ENCODE results near the gene C1QTNF8. TPM values are rescaled to one million over a fixed set of nuclear protein-coding genes. Genes with fewer than 3 reads are reported as not detected.

The C1QTNF8 gene
- total RNA-seq, 1 donor from 2014 or later = not detected

DNA sequence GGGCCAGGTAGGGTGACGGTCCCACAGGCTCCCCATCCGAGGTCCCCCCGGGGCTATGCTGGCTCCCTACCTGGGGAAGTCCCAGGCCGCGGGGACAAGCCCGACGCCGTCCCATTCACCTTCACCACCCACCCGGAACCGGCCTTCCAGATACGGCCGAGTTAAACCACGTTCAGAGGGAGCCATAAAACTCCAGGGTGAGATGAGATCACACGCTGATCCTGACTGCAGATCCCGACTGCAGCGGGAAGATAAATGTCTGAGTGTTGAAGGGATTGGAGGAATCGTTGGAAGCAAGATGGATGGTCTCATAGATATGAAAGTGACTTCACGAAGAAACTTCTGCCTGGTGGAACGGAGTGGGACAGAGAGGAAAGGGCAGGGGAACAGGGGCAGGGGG lies 13.6 kb upstream of the C1QTNF8 start:
- DNase-seq (ENCODE audit: low spot score) = peak; percentile 19

DNA sequence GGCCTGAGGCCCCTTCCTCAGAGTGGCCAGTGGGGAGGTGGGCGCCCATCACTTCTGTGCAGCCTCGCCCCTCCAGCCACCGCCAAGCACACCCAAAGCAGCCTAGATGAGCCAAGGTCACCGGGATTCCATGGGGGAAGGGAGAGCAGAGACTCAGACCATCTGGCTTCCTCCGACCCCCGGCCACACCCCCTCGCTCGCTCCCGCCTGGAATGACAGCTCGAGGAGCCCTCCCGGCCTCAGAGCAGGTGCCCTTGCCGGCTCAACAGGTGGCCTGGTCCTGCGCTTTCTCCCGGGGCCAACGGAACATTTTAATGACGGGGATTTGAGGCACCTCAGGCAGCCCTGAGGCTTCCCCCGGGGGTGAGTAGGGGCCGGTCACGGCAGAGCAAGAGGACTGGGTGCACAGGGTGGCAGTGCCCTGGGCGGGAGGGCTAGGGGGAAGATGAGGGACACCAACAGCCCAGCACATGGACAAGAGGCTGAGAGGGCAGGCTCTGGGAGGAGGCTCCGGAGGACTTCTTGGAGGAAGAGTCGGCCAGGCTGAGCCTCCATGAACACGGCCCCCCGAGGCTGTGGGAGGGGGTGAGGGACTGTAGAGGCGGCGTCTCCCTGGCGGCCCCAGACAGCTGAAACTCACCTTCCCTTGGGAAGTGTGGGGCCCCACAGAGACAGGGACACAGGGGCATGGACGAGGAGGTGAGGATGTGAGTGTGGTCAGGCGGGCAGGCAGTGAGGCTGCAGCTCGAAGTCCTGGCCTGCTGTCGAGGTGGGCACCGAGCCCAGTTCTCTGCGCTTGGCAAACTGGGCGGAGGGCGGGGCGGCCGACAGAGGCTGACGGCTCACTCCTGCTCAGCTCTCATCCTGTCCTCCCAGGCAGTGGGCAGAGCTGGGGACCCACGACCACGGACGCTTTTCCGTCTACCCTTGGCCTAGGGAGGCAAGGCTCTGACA lies 12.5 kb upstream of the C1QTNF8 start:
- no peak for DNase-seq (ENCODE audit: low spot score)

DNA sequence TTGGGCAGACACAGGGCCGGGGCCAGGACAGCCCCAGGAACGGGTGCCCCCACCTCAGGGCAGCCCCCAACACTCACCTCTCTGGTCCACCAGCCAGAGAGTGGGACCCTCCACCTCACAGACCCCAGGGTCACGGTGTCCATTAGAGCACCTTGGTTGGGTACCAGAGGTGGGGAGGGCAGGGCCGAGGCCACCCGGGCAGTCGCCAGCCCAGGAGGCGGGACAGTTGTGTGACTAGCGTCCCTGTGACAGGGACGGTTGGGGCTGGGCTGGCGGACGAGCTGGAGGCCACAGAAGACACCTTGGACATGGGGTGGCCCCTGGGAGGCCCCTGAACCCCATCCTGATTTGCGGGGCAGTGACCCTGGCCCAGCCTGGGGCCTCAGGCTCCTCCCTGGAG lies 11.7 kb upstream of the C1QTNF8 start:
- DNase-seq (ENCODE audit: low spot score) = no peak

DNA sequence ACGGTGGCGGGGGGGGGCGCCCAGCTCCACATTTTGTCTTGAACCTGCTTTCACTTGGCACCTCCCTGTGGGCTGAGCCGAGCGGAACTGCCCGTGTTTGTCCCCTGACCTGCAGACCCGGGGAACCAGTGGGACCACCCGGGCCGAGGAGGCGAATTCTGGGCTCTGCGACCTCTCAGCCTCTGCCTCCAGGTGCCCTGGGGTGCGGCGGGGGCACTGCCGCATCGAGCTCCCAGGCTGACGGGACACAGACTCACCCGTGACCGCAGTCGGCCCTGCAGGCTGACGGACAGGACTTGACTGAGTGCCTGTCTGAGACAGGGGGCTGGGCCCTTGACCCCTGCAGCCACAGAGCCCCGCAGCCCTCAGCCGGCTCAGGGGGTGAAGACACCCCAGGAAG lies 11.1 kb upstream of the C1QTNF8 start:
- DNase-seq (ENCODE audit: low spot score) = no peak

DNA sequence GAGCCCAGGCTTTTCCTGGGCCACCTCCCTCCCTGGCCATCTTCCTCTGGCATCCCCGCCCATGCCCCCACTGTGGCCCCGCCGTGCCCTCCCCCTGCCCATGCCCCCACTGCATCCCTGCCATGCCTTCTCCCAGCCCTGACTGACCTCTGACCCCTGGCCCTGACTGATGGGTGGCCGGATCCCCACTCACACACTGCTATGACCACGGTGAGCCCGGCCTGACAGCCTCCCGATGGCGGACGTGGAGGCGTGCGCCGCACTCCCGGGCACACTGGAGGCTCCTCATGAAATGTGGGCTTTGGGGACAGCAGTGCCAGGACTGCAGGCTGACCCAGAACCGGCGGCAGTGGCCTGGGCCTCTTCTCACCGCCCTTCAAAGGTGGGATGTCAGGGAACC lies 10.6 kb upstream of the C1QTNF8 start:
- no peak for DNase-seq (ENCODE audit: low spot score)

DNA sequence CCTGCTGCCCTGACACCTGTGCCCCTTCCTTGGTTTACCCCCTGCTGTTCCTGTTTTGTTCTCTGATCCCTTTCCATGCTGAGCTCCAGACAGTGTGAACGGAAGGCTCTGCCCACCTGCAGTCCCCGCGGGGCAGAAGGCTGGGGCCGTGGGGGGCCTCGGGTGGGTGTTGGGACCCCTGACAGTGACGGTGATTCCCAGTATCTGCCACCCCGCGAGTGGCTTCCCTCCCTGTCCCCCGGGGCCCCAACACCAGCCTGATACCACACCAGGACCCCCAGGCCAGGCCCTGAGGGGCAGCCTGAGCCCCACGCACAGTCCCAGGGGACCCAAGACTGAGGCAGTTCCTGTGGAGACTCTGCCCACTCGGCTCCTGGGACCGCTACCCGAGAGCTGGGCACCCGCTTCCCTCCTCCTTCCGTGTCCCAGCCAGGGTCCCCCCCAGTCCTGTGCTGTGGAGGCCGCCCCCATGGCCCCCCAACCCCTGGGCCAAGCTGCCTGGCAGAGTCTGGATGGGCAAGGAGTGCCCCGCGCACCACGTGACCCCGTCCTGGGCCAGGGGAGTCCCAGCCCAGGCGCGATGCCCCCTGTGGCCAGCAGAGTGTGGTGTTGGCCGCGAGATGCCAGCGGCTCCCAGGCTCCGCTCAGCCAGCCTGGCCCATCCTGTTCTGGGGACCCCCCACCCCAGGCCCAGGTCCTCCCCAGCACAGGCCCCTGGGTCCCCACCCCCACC lies 10.0 kb upstream of the C1QTNF8 start:
- peak; percentile 49 for DNase-seq (ENCODE audit: low spot score)

DNA sequence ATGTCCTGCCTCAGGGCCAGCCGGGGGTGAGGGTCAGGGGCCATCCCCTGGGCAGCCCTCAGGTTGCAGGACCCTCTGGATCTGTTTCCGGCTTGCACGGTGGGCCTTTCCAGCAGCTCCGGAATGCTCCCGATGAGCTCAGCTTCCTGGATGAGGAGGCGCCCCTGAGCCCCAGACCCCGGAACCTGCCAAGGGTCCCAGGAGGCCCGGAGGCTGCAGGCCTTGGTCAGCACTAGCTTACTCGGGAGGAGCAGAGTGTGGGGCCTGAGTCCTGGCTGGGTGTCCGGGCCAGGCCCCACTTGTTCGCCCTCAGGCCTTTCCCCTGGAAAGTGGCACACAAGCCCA lies 7.6 kb upstream of the C1QTNF8 start:
- no peak for DNase-seq (ENCODE audit: low spot score)

DNA sequence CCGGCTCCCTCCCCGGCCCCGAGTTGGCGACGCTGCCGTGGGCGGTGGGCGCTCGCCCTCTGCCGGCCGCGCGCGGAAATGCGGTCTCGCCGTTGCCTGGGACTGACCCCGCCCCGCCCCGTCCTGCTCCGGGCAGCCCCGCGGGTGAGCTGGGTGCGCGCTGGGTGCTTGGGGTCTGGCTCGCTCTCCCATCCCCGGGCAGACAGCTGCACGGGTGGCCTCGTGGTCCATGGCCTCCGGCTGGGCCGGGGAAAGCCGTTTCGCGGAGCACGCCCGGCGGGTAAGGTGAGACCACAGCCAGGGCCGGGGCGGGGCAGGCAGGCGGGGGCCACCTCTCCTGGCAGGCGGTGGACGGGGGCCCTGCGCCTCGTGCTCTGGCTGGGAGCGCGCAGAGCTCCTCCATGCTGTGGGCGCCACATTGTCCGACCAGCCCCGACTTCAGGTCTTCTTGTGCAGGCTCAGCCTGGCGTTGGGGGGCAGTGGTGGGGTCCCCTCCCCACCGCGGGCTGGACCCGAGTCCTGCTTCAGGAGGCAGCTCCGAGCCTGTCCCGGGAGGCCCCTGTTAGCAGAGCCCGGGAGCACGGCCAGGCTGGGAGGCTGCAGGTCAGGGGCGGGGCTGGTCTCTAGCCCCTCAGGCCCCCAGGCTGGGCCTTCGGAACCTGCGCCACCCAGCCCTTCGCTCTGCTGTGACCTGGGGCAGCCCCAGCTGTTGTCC lies 7.0 kb upstream of the C1QTNF8 start:
- DNase-seq (ENCODE audit: low spot score) = peak; percentile 16

DNA sequence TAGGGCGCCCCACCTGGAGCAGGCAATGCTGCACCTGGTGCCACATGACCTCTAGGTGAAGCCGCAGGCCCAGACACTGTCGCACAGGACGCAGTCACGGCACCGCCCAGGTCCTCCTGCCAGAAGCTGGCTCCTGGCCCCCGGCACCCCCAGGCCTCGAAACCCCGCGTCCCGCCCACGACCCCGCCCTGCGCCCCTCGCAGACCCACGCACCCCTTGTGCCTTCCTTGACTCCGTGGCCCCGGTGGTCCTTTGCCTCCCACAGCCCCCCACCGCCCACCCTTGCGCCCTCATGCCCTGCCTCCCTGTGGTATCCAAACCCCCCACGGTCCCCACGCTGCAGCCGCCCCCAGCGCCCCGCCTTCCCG lies 6.3 kb upstream of the C1QTNF8 start:
- no peak for DNase-seq (ENCODE audit: low spot score)

DNA sequence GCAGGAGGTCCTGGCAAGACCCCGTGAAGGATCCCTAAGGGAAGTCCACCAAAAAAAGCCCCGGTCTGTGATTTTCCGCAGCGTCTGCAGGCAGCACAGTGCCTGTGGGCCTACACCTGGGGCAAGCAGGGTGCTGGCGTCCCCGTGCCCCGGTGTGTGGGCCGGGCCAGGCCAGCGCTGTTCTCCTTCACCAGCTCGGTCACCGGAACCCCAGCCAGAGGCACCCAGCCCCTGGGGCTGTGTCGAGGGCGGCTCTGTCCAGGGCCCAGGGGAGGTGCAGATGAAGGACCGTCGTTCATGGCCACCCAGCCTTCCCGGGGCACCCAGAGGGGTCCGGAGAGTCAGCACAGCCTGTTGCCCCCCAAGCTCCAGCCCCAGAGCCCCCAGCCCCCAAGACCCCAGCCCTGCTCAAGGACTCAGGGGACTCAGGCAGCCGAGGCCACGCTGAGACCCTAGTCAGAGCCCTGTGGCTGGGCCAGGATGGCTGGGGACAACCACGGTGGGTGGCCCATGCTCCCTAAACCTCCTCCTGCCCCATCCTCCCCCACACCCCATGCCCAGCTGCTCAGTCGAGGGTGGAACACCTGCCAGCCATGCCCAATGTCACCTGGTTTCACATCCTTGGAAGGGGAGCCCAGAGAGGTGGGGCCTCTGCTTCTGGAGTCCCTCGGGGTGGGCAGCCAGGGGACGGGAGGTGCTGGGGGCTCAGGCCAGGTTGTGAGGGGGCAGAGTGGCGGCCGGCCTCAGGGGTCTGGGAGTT lies 5.7 kb upstream of the C1QTNF8 start:
- DNase-seq (ENCODE audit: low spot score) = no peak

DNA sequence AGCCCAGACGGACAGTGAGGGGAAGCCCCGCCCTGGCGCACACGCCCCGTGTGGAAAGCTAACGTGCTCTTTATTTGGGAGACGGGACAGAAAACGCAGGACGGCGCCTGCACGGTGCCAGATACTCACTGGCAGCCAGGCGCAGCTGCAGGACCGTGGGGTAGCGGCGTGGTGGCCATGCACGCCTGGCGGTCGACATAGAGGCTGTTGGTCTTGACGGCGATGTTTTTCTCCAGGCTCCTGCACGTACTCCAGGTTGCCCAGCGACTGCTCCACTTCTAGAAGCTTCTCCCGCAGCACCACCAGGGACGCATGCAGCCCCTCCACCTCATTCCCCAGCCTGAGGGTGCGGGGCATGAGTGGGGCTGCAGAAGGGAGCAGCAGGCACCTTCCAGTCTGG lies 5.1 kb upstream of the C1QTNF8 start:
- no peak for DNase-seq (ENCODE audit: low spot score)

DNA sequence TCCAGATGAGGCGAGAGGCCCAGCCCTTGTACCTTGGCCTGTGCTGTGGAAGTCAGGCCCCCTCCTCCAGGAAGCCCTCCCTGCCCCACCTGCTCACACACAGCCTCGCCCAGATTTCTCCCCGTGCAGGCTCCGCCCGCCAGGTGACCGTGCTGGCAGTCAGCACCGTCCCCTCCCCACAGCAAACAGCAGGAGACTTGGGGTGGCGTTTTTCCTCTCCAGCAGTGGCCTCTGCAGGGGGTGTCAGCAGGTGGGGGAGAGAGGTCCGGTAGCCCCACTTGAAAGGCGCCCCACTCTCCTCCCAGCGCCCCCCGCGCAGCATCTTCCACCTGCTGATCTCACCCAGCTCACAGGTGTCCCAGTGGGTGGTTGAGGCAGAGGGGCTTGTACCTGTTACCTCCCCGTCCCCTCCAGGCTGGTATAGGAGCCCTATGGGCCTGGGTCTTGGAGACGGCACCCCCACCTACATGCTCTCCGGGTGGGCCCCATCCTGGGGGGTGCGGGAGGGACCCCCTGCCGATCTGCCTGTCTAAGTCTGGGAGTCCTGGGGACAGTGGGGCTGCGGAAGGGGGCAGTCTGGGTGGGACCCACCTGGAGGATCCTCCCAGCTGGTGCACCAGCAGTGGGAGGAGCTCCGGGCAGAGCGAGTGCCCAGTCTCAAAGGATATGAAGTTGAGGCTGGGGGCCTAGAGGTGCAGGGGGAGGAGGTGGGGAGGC lies 4.2 kb upstream of the C1QTNF8 start:
- no peak for DNase-seq (ENCODE audit: low spot score)

DNA sequence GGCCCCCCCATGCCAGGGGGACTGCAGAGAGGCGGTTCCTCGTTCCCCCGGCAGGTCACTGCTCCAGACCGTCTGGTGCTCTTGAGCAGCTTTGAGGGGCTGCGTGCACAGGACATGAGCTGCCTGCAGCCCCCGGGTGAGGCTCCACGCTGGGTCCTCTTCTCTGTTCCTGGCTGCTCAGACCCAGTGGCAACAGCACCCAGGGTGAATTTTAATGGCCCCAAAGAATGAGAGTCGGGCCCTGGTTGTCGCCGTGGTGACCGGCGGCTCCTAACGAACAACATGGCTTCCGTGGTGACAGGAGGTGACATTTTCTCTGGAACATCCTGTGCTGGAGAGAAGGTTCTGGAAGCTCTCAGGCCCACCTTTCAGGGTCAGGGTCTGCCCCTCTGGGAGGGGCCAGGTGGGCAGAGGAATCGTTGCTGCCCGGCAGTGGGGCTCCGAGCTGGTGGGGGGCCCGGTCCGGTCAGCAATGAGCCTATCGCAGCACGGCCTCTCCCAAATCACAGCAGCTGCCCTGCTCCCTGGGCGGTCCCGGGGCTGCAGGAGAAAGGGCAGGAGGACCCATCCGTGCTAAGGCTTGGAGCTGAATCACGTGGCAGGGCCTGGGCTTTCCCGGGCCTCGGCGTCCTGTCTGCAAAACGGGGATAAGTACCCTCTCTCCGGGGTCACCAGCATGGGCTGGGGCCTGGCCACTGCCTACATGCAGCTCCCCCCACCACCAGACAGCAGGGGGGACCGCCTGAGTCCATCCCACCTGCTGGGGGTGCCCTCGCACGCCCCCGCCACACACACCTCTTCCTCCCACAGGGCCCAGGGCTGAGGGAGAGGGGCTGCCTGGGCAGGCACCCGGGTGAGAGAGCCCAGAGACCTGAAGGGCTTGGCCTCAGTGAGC lies 3.4 kb upstream of the C1QTNF8 start:
- DNase-seq (ENCODE audit: low spot score) = no peak

DNA sequence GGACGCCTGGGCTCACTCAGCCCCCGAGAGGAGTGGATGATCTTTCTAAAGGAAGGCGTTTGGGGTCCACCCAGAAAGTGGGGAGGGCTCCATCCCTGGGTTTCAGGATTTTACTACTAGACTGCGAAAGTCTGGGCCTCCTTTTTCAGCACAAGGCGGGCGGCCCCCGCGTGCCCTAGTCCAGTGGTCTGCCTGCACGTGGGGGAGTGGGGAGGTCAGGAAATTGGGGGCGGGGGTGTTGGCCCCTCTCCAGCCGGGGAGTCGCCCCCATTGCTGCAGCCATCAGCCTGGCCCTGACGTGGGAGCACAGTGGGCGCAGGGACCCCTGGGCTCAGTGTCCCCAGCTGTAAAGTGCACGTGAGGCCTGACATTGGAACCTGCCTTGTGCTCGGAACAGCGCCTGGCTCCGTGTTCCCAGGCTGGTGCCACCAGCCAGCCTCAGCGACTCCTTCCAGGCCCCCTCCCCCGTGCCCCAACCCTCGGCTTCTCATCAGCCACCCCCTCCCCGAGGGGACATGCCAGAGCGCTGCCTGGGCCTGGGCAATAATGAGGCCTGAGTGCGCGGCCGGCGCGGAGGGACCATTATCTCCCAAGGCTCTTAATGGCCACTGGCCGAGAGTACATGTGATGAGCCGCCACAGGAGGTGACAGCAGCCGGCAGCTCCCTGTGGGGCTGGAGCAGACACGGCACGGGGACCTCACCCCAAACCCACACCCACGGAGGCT lies 2.4 kb upstream of the C1QTNF8 start:
- DNase-seq (ENCODE audit: low spot score) = no peak

DNA sequence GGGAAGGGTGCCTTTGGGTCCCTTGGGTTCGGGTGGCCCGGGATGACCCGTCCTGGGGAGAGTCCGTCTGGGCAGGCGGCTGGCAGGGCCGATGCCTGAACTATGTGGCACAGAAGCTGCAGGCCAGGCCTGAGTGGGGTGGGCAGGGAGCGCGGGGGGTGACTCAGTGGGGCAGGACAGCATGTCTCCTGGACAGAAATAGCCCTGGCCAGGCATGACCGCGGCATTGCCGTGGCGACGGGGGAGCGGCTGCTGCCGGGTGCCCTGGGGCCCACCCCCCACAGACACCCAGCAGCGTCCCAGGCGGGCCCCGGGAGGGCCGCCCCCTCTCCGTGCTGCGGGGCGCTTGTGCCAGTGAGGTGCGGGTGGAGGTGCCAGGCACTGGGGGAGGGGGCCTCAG lies 1.8 kb upstream of the C1QTNF8 start:
- DNase-seq (ENCODE audit: low spot score) = no peak

DNA sequence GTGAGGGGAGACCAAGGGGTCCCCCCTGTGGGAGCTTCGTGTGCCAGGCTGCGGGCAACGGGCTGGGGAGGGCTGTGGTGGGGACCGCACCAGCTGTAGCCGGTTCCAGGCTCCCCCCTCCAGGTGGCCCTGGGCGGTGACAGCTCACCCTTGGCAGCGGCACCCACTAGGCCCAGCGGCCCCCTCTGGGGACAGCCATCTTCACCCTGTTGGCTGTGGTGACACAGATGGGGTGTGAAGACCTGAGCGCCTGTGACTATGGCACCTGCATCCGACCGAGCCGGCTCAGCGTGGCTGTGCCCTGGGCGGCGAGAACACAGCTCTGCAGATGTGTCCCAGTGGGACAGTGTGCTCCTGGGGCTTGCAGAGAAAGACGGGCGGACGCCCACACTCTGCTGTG lies 1.1 kb upstream of the C1QTNF8 start:
- no peak for DNase-seq (ENCODE audit: low spot score)

DNA sequence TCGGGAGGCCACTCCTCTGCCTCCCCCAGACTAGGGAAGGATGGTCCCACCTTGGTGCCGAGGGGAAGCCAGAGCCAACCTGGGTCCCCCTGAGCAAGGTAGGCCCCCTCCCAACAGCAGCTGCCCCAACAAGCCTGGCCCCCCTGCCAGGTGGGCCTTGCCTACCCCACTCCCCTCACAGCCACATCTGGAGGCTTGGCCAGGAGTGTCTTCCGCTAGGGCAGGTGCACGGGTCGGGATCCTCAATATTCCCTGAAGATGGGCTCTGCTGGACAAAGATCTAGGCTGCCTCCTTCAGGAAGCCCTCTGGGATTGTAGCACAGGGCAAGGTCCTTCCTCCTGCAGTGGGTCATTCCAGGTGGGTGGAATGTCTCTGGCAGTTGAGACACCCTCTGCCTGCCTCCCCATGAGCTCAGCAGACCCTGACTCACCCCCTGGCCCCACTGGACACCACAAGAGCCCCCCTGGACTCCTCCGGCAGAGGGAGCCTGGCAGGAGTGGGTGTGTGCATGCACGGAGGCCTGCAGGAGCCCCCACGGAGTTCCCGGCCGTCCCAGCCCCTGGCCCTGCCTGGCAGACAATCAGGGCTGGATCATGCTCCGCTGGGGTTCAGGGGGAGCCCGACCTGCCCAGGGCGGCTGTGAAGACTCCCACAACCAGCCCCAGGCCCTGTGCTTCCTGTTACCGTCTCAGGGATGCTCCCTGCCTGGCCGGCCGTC lies 435 bp downstream of the C1QTNF8 start:
- DNase-seq (ENCODE audit: low spot score) = no peak

DNA sequence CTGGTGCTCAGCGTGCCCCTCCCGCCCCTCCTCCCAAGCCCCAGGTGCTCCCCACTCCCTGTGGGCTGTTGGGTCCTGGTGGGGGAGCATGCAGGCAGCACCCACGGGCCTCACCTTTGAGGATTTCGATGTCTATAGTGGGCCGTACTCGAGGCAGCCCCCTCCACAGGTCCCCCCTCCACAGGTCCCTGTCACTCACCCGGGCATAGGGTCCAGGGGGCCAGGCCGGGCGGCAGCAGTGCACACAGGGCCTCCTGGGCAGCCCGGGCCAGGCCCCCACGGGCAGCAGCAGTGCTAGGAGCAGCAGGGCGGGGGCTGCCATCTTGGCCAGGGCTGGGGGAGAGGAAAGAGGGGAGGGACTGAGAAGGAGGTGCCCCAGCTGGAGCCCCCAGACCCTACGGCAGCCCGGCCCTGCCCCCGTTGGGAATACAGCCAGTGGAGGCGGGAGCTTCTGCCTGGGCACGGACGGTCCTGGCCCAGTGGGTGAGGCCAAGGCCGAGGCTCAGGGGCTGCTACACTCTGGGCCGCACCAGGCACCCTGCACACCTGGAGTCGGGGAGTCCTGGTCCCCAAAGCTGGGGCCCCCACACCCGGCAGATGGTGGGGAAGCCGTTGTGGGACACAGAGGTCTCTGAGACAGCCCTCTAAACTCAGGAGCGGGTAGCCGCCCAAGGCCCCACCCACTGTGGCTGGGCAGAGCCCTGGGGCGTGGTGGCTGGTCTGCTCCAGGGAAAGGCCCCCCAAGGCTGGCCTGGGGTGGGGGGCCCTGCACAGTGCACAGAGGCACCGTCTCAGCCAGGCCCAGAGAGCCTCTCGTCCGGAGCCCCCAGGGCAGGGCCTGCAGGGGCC lies 1.2 kb downstream of the C1QTNF8 start:
- DNase-seq (ENCODE audit: low spot score) = no peak

Data from umbilical cord (tissue), 2 donors.